Spleen (tissue), 7 donors: Measurements from ENCODE around the gene PAGE3.

ENCODE experiments used
- CTCF ChIP-seq, 11 experiments: fragments of 200-600 bp in 7 of 11; fragments of 450-650 bp in 4 of 11; sonication (generic) in 4 of 11; IDR thresholded peaks in 8 of 11; conservative IDR thresholded peaks in 3 of 11; 1 replicate in 7 of 11; 2 replicates in 4 of 11; pipeline versions ENCODE4 v1.4.0 to v1.8.0; 2016 to 2021; ENCODE audit warnings: antibody characterized with exemption in 11 of 11, inconsistent platforms in 4 of 11, mild to moderate bottlenecking in 1 of 11
- POLR2A ChIP-seq, 3 donors: fragments of 450-650 bp; IDR thresholded peaks; one replicate each; pipeline ENCODE4 v1.5.1; 2017; ENCODE audit warnings: antibody characterized with exemption in 3 of 3, mild to moderate bottlenecking in 1 of 3
- POLR2AphosphoS5 ChIP-seq, 3 donors: sonication (generic); formaldehyde crosslinking; IDR thresholded peaks; one replicate each; pipeline ENCODE4 v1.5.1; 2017; ENCODE audit warnings: antibody characterized with exemption in 3 of 3
- donor health status: DM: no; HTN: no; CAD: no; lungs with moderate emphysema.
- donor health status: DM: no; HTN: no; CAD: no.
- donor health status: DM: no; HTN: no; CAD: no.

- no peak for TF ChIP-seq CTCF (IDR thresholded peaks at IDR 0.05 in 8 of 11, conservative IDR thresholded peaks at IDR 0.05 in 3 of 11)
- no peak for TF ChIP-seq POLR2A (IDR thresholded peaks at IDR 0.05)
- TF ChIP-seq POLR2AphosphoS5 (IDR thresholded peaks at IDR 0.05): no peak
These were observed 3.9 kb downstream of the PAGE3 start for GRCh38 chrX:55260806-55261205.
